H1 (cell line): ENCODE measurements around the gene ZNF649. TPM values are rescaled to one million over a fixed set of nuclear protein-coding genes. Genes with fewer than 3 reads are reported as not detected.

Source experiments
- CTCF ChIA-PET: fragments of 300-600 bp; sonication (Branson Sonifier 250); formaldehyde crosslinking; loops from one replicate; lab custom pipeline; 2021; ENCODE audit not compliant: partially characterized antibody; lab: Charles Lee
- POLR2A ChIA-PET: fragments of 300-600 bp; sonication (Branson Sonifier 250); formaldehyde crosslinking; loops from one replicate; lab custom pipeline; 2021; ENCODE audit warnings: inconsistent platforms; ENCODE audit not compliant: partially characterized antibody; lab: Charles Lee
- DNase-seq, 2 experiments: peaks; one replicate each; pipeline versions ENCODE4 v3.0.0 to v3.0.0-alpha.2; 2010 to 2022; ENCODE audit warnings: low spot score in 2 of 2, low read depth in 1 of 2, mixed read lengths in 1 of 2
- FAIRE-seq: peaks from 2 replicates; lab custom pipeline; 2011; peaks lifted over from hg19 to GRCh38; lab: Jason Lieb, UNC
- H2AFZ ChIP-seq: 2 replicates; pipeline ENCODE4 v1.8.1; 2012; ENCODE audit warnings: low read length, inconsistent platforms
- H2AK5ac ChIP-seq: 2 replicates; pipeline ENCODE4 v1.6.1; 2013; ENCODE audit warnings: low read depth, low read length
- H2BK120ac ChIP-seq: replicated peaks from 2 replicates; pipeline ENCODE3; 2013; ENCODE audit warnings: low read depth, low read length, inconsistent platforms
- H2BK12ac ChIP-seq: 2 replicates; pipeline ENCODE4 v1.6.1; 2013; ENCODE audit warnings: low read depth, low read length
- H2BK15ac ChIP-seq: 2 replicates; pipeline ENCODE4 v1.6.1; 2013; ENCODE audit warnings: low read length
- H2BK20ac ChIP-seq: 2 replicates; pipeline ENCODE4 v1.6.1; 2013; ENCODE audit warnings: low read length
- H2BK5ac ChIP-seq: 2 replicates; pipeline ENCODE4 v1.6.1; 2013; ENCODE audit warnings: low read depth, low read length
- H3K14ac ChIP-seq: 2 replicates; pipeline ENCODE4 v1.6.1; 2013; ENCODE audit warnings: inconsistent platforms; ENCODE audit not compliant: insufficient read length
- H3K18ac ChIP-seq: 2 replicates; pipeline ENCODE4 v1.6.1; 2013; ENCODE audit warnings: low read length; ENCODE audit errors: extremely low read depth
- H3K23ac ChIP-seq: 2 replicates; pipeline ENCODE4 v1.6.1; 2013; ENCODE audit warnings: inconsistent platforms; ENCODE audit not compliant: insufficient read length
- H3K23me2 ChIP-seq: 2 replicates; pipeline ENCODE4 v1.6.1; 2013; ENCODE audit warnings: low read depth, low read length
- H3K27ac ChIP-seq: 2 replicates; pipeline ENCODE4 v1.6.1; 2011; ENCODE audit warnings: low read depth, low read length, inconsistent platforms
- H3K27me3 ChIP-seq, 4 experiments: replicated peaks in 1 of 4; 1 replicate in 1 of 4; 2 replicates in 3 of 4; pipeline versions ENCODE4 v1.6.1 to v1.8.1; 2011 to 2013; ENCODE audit warnings: low read length in 3 of 4, mild to moderate bottlenecking in 3 of 4, inconsistent platforms in 2 of 4, mixed read lengths in 2 of 4, moderate library complexity in 1 of 4; ENCODE audit not compliant: control insufficient read depth in 3 of 4, insufficient read depth in 3 of 4; ENCODE audit errors: extremely low read depth in 1 of 4
- H3K36me3 ChIP-seq, 4 experiments: 2 replicates each; pipeline versions ENCODE4 v1.6.1 to v1.8.1; 2011 to 2013; ENCODE audit warnings: mild to moderate bottlenecking in 4 of 4, low read length in 3 of 4, moderate library complexity in 2 of 4, control low read depth in 1 of 4, inconsistent platforms in 1 of 4; ENCODE audit not compliant: insufficient read depth in 4 of 4, control insufficient read depth in 2 of 4
- H3K4ac ChIP-seq: replicated peaks from 2 replicates; pipeline ENCODE3; 2013; ENCODE audit warnings: low read length, low read depth, mixed read lengths, inconsistent platforms; ENCODE audit not compliant: insufficient read length
- H3K4me1 ChIP-seq, 4 experiments: replicated peaks in 1 of 4; 1 replicate in 1 of 4; 2 replicates in 3 of 4; pipeline versions ENCODE4 v1.6.1 to v1.8.1; 2011 to 2013; ENCODE audit warnings: low read length in 3 of 4, inconsistent platforms in 2 of 4, mixed read lengths in 1 of 4; ENCODE audit not compliant: insufficient read depth in 4 of 4, control insufficient read depth in 3 of 4
- H3K4me2 ChIP-seq, 2 experiments: 2 replicates each; pipeline versions ENCODE4 v1.6.1 to v1.8.1; 2011 to 2013; ENCODE audit warnings: low read depth in 2 of 2, low read length in 2 of 2, control low read depth in 1 of 2, inconsistent platforms in 1 of 2, mild to moderate bottlenecking in 1 of 2; ENCODE audit not compliant: insufficient read depth in 1 of 2
- H3K4me3 ChIP-seq, 4 experiments: fragments of 200-600, 300-600 bp in 1 of 4; sonication (generic), shearing (Covaris generic), sonication (Bioruptor Twin) in 1 of 4; 2 replicates each; pipeline versions ENCODE4 v1.5.1 to v1.8.1; 2011 to 2016; ENCODE audit warnings: low read length in 4 of 4, low read depth in 3 of 4, control low read depth in 2 of 4, inconsistent platforms in 2 of 4, mild to moderate bottlenecking in 2 of 4, mixed read lengths in 1 of 4, moderate library complexity in 1 of 4; ENCODE audit not compliant: insufficient read depth in 2 of 4; ENCODE audit errors: extremely low read depth in 1 of 4
- H3K56ac ChIP-seq: replicated peaks from 2 replicates; pipeline ENCODE3; 2013; ENCODE audit warnings: low read depth, mild to moderate bottlenecking, mixed read lengths, low read length, inconsistent platforms; ENCODE audit not compliant: insufficient read length
- H3K79me1 ChIP-seq: 2 replicates; pipeline ENCODE4 v1.6.1; 2013; ENCODE audit warnings: low read depth, low read length, control low read depth
- H3K79me2 ChIP-seq, 2 experiments: 2 replicates each; pipeline versions ENCODE4 v1.6.1 to v1.8.1; 2012 to 2013; ENCODE audit warnings: low read length in 2 of 2, mild to moderate bottlenecking in 2 of 2, inconsistent platforms in 1 of 2; ENCODE audit not compliant: insufficient read depth in 2 of 2, control insufficient read depth in 1 of 2
- H3K9ac ChIP-seq, 4 experiments: replicated peaks in 1 of 4; 1 replicate in 1 of 4; 2 replicates in 3 of 4; pipeline versions ENCODE4 v1.6.1 to v1.8.1; 2011 to 2013; ENCODE audit warnings: low read depth in 3 of 4, low read length in 3 of 4, control low read depth in 2 of 4, mild to moderate bottlenecking in 2 of 4, moderate library complexity in 2 of 4, inconsistent platforms in 1 of 4; ENCODE audit errors: extremely low read depth in 1 of 4
- H3K9me3 ChIP-seq, 2 experiments: 2 replicates each; pipeline versions ENCODE4 v1.6.1 to v1.8.1; 2012 to 2013; ENCODE audit warnings: mild to moderate bottlenecking in 2 of 2, moderate library complexity in 2 of 2, control low read depth in 1 of 2, inconsistent platforms in 1 of 2, low read depth in 1 of 2, low read length in 1 of 2, mixed read lengths in 1 of 2; ENCODE audit not compliant: insufficient read depth in 2 of 2
- H4K20me1 ChIP-seq, 2 experiments: replicated peaks in 1 of 2; 2 replicates each; pipeline versions ENCODE3 to v1.8.1; 2011 to 2013; ENCODE audit warnings: inconsistent platforms in 2 of 2, low read length in 2 of 2, mild to moderate bottlenecking in 1 of 2; ENCODE audit not compliant: insufficient read depth in 2 of 2, control insufficient read depth in 1 of 2
- H4K5ac ChIP-seq: 2 replicates; pipeline ENCODE4 v1.6.1; 2013; ENCODE audit warnings: low read length, low read depth, mixed read lengths, inconsistent platforms; ENCODE audit not compliant: insufficient read length
- H4K8ac ChIP-seq: 2 replicates; pipeline ENCODE4 v1.8.0; 2013; ENCODE audit warnings: mild to moderate bottlenecking, moderate library complexity, low read length, inconsistent platforms; ENCODE audit not compliant: insufficient read depth; ENCODE audit errors: extremely low read depth
- H4K91ac ChIP-seq: replicated peaks from 2 replicates; pipeline ENCODE3; 2013; ENCODE audit warnings: low read length, mixed read lengths, inconsistent platforms; ENCODE audit not compliant: insufficient read length
- CHD2 ChIP-seq: IDR thresholded peaks from 2 replicates; pipeline ENCODE4 v1.6.1; 2012; ENCODE audit warnings: low read length, improper control_type of control experiment
- CREB1 ChIP-seq: IDR thresholded peaks from 2 replicates; pipeline ENCODE4 v1.6.1; 2012; ENCODE audit warnings: inconsistent platforms
- CTCF ChIP-seq, 3 experiments: IDR thresholded peaks; 1 replicate in 2 of 3; 2 replicates in 1 of 3; pipeline versions ENCODE4 v1.5.1 to v1.6.1; 2011; ENCODE audit warnings: low read length in 3 of 3, mild to moderate bottlenecking in 3 of 3, inconsistent platforms in 2 of 3, low read depth in 1 of 3, moderate library complexity in 1 of 3; ENCODE audit not compliant: insufficient read depth in 1 of 3; ENCODE audit errors: control extremely low read depth in 1 of 3
- FOSL1 ChIP-seq: IDR thresholded peaks from 2 replicates; pipeline ENCODE4 v1.6.1; 2011; ENCODE audit warnings: mild to moderate bottlenecking, low read depth, low read length, moderate library complexity; ENCODE audit not compliant: insufficient read depth
- KDM1A ChIP-seq: fragments of 200-600, 300-600 bp; sonication (generic); IDR thresholded peaks from 2 replicates; pipeline ENCODE4 v1.7.1; 2016; ENCODE audit warnings: mild to moderate bottlenecking, low read length, borderline replicate concordance
- KDM5A ChIP-seq: fragments of 200-600 bp; IDR thresholded peaks from 2 replicates; pipeline ENCODE4 v1.7.1; 2012; ENCODE audit warnings: mild to moderate bottlenecking, low read length, inconsistent platforms, mixed read lengths
- MAFK ChIP-seq: IDR thresholded peaks from 2 replicates; pipeline ENCODE4 v1.6.1; 2012; ENCODE audit warnings: low read depth, mild to moderate bottlenecking, improper control_type of control experiment, low read length
- NANOG ChIP-seq: IDR thresholded peaks from 2 replicates; pipeline ENCODE4 v1.6.1; 2011; ENCODE audit warnings: low read length, low read depth, mild to moderate bottlenecking, inconsistent platforms; ENCODE audit not compliant: insufficient read depth, poor library complexity, severe bottlenecking
- POLR2A ChIP-seq, 2 experiments: IDR thresholded peaks; 1 replicate in 1 of 2; 2 replicates in 1 of 2; pipeline ENCODE4 v1.6.1; 2011; ENCODE audit warnings: low read depth in 2 of 2, low read length in 2 of 2, mild to moderate bottlenecking in 2 of 2; ENCODE audit errors: control extremely low read depth in 1 of 2
- RFX5 ChIP-seq: IDR thresholded peaks from 2 replicates; pipeline ENCODE4 v1.6.1; 2011; ENCODE audit warnings: low read depth, low read length, improper control_type of control experiment, borderline replicate concordance
- RNF2 ChIP-seq: fragments of 200-900, 300-1000 bp; sonication (generic); IDR thresholded peaks from 2 replicates; pipeline ENCODE4 v1.7.1; 2016; ENCODE audit warnings: borderline replicate concordance, low read depth, mild to moderate bottlenecking, antibody characterized with exemption, low read length; ENCODE audit not compliant: poor library complexity, severe bottlenecking; ENCODE audit errors: missing control alignments
- TAF1 ChIP-seq: IDR thresholded peaks from 2 replicates; pipeline ENCODE4 v1.6.1; 2011; ENCODE audit warnings: mild to moderate bottlenecking, low read depth, low read length
- WGBS, 2 experiments: shearing (Covaris generic) in 1 of 2; methylation state at CpG; one replicate each; pipeline versions ENCODE4 v1.1.6 to v1.1.7; 2013 to 2015; ENCODE audit warnings: low lambda C conversion rate in 2 of 2, mixed read lengths in 2 of 2, inconsistent platforms in 1 of 2, low coverage in 1 of 2, missing lambda C conversion rate in 1 of 2; ENCODE audit not compliant: insufficient replicate concordance in 2 of 2, insufficient coverage in 1 of 2, insufficient read length in 1 of 2; ENCODE audit errors: extremely low coverage in 1 of 2, missing lambda C conversion rate in 1 of 2; 5-methylcytosine and 5-hydroxymethylcytosine counted together
- polyA plus RNA-seq, 7 experiments: library from polyadenylated mRNA; depleted of rRNA in 3 of 7; stranded (reverse) in 5 of 7; unstranded in 2 of 7; fragments of >200 nt in 5 of 7; fragments of 200-250 nt in 2 of 7; gene quantifications; 1 replicate in 5 of 7; 2 replicates in 1 of 7; 4 replicates in 1 of 7; pipeline versions ENCODE4 v1.2.1 to v1.2.3, GENCODE V29; 2011 to 2013; ENCODE audit warnings: missing spikeins in 2 of 7, mixed read lengths in 2 of 7
- total RNA-seq: library from RNA; stranded (reverse); fragmentation: NEBNext Ultra II Directional; extraction: Animal tissue kit (Norgen Biotek cat#: 25700); gene quantifications from 2 replicates; pipeline ENCODE4 v1.2.1, GENCODE V29; 2021

The ZNF649 gene
- total and polyA plus RNA-seq, 2 of the 8 experiments (the other 6 are each of a cell fraction or from before 2014, with no cell fraction given), result 24.7 to 51.7 TPM

- Histone ChIP-seq H3K4me3 (no peak overlapping the region), H3K79me2 (peaks cover 3 to 16% of the 10 kb centered on the region in 2 experiments; a peak in 3 of 4 replicates), H2BK5ac (no peak overlapping the region), H3K14ac (no peak overlapping the region), H3K4me1 (no peaks in the 10 kb centered on the region), H4K91ac (no peak overlapping the region), H3K27ac (no peak overlapping the region), H4K8ac (no peak overlapping the region), H3K4ac (no peak overlapping the region), H4K20me1 (no peaks in the 10 kb centered on the region), H3K23ac (no peak overlapping the region), H3K18ac (no peak overlapping the region), H3K36me3 (peaks cover 33 to 95% (median 79%) of the 10 kb centered on the region in 4 experiments), H2BK120ac (no peak overlapping the region), H3K79me1 (no peaks in the 10 kb centered on the region; the same call in 1 of the 2 replicates), H2BK20ac (no peak overlapping the region), H3K9ac (no peak overlapping the region), H3K9me3 (peaks cover 50 to 55% of the 10 kb centered on the region in 2 experiments), H3K56ac (no peak overlapping the region), H3K27me3 (peaks cover 0 to 2% (median 0%) of the 10 kb centered on the region in 4 experiments; a peak in 1 of 7 replicates), H3K23me2 (no peaks in the 10 kb centered on the region), H3K4me2 (no peak overlapping the region), H4K5ac (no peak overlapping the region), H2BK15ac (no peak overlapping the region), H2AK5ac (no peak overlapping the region), H2AFZ (no peak overlapping the region), H2BK12ac (no peak overlapping the region)
- FAIRE-seq (no peak), DNase-seq (no peak)
- CTCF ChIA-PET, result no interaction called here
- WGBS, 2 experiments, result 95% methylated on average over 2 of the region's 2 CpGs; no CpG with 5 or more reads in 1 of the 2 experiments
- POLR2A ChIA-PET, result no interaction called here
- TF ChIP-seq CREB1, result no peak
- TF ChIP-seq FOSL1, result no peak
- TF ChIP-seq TAF1, result no peak
- TF ChIP-seq KDM5A, result no peak
- no peak for TF ChIP-seq MAFK
- TF ChIP-seq NANOG, result no peak
- TF ChIP-seq POLR2A (IDR thresholded peaks at IDR 0.05; ENCODE audit: control extremely low read depth in 1 of 2, low read depth in 2 of 2, low read length in 2 of 2), result no peak
- TF ChIP-seq CTCF (IDR thresholded peaks at IDR 0.05; ENCODE audit: control extremely low read depth in 1 of 3, insufficient read depth in 1 of 3, low read depth in 1 of 3, low read length in 3 of 3), result no peak
- no peak for TF ChIP-seq KDM1A
- no peak for TF ChIP-seq CHD2
- TF ChIP-seq RFX5, result no peak
- TF ChIP-seq RNF2, result no peak
Observed at GRCh38 chr19:51938936-51939335, 34.1 kb upstream of the ZNF649 start.
